Measurements from ENCODE around the gene ZNF664. TPM values are rescaled to one million over a fixed set of nuclear protein-coding genes. Genes with fewer than 3 reads are reported as not detected.

Gene ZNF664
- total and polyA plus RNA-seq, 4 donors, result 31.7 to 118 (median 69.5) TPM

- H3K4me1 ChIP-seq (ENCODE audit: control insufficient read depth in 5 of 5, insufficient read depth in 5 of 5, low read length in 5 of 5), result peaks cover 0 to 21% (median 2%) of the 10 kb centered on the region in 5 donors
- no peak for TF ChIP-seq CTCF (IDR thresholded peaks at IDR 0.05; ENCODE audit: control extremely low read depth, extremely low read depth)
- H3K36me3 ChIP-seq (ENCODE audit: control insufficient read depth in 4 of 4, insufficient read depth in 4 of 4, low read length in 4 of 4), result peaks cover 0 to 3% (median 0%) of the 10 kb centered on the region in 4 donors
- no peaks in the 10 kb centered on the region for H3K27me3 ChIP-seq (ENCODE audit: control insufficient read depth in 3 of 3, insufficient read depth in 3 of 3, low read length in 2 of 3)
- H3K9me3 ChIP-seq (ENCODE audit: control insufficient read depth in 4 of 4, insufficient read depth in 3 of 4, low read length in 3 of 4), result no peaks in the 10 kb centered on the region
- WGBS, 2 donors, result 79 to 82% methylated on average over 8 of the region's 8 CpGs
- H3K9ac ChIP-seq (ENCODE audit: insufficient read depth in 1 of 2, low read length in 2 of 2), result no peak overlapping the region
- no peak overlapping the region for H3K27ac ChIP-seq (ENCODE audit: low read depth in 1 of 2, low read length in 1 of 2)
- ATAC-seq (ENCODE audit: insufficient read depth, low FRiP score) (no peak), DNase-seq (no peak)
- H3K4me3 ChIP-seq, result no peak overlapping the region
Measured at GRCh38 chr12:124025661-124026060, 52.6 kb downstream of the ZNF664 start.

GRCh38 chr12:124026755-124027745, 54.0 kb downstream of the ZNF664 start:
- Histone ChIP-seq H3K36me3 (ENCODE audit: control insufficient read depth in 4 of 4, insufficient read depth in 4 of 4, low read length in 4 of 4) (peaks cover 0 to 2% (median 0%) of the 10 kb centered on the region in 4 donors), H3K4me3 (no peak overlapping the region), H3K9me3 (ENCODE audit: control insufficient read depth in 4 of 4, insufficient read depth in 3 of 4, low read length in 3 of 4) (no peaks in the 10 kb centered on the region), H3K27me3 (ENCODE audit: control insufficient read depth in 3 of 3, insufficient read depth in 3 of 3, low read length in 2 of 3) (no peaks in the 10 kb centered on the region), H3K9ac (ENCODE audit: insufficient read depth in 1 of 2, low read length in 2 of 2) (peak overlapping the region in 1 of 2 donors; percentile 20), H3K4me1 (ENCODE audit: control insufficient read depth in 5 of 5, insufficient read depth in 5 of 5, low read length in 5 of 5) (peaks cover 0 to 17% (median 0%) of the 10 kb centered on the region in 5 donors), H3K27ac (ENCODE audit: low read depth in 1 of 2, low read length in 1 of 2) (peak overlapping the region in 1 of 2 donors; percentile 60)
- no peak for DNase-seq
- TF ChIP-seq CTCF (IDR thresholded peaks at IDR 0.05; ENCODE audit: control extremely low read depth, extremely low read depth), result no peak
- ATAC-seq (ENCODE audit: insufficient read depth, low FRiP score), result no peak
- WGBS, 2 donors, result 77 to 87% methylated on average over 14 of the region's 14 CpGs

- no peaks in the 10 kb centered on the region for H3K27me3 ChIP-seq (ENCODE audit: control insufficient read depth in 3 of 3, insufficient read depth in 3 of 3, low read length in 2 of 3)
- peaks cover 0 to 17% (median 0%) of the 10 kb centered on the region in 5 donors for H3K4me1 ChIP-seq (ENCODE audit: control insufficient read depth in 5 of 5, insufficient read depth in 5 of 5, low read length in 5 of 5)
- H3K36me3 ChIP-seq (ENCODE audit: control insufficient read depth in 4 of 4, insufficient read depth in 4 of 4, low read length in 4 of 4), result no peaks in the 10 kb centered on the region
- no peaks in the 10 kb centered on the region for H3K9me3 ChIP-seq (ENCODE audit: control insufficient read depth in 4 of 4, insufficient read depth in 3 of 4, low read length in 3 of 4)
- DNase-seq (no peak), ATAC-seq (ENCODE audit: insufficient read depth, low FRiP score) (no peak)
- no peak for TF ChIP-seq CTCF (IDR thresholded peaks at IDR 0.05; ENCODE audit: control extremely low read depth, extremely low read depth)
- 88 to 92% methylated on average over 18 of the region's 18 CpGs for WGBS, 2 donors
- no peak overlapping the region for H3K4me3 ChIP-seq
- H3K9ac ChIP-seq (ENCODE audit: insufficient read depth in 1 of 2, low read length in 2 of 2), result no peak overlapping the region
- peak overlapping the region in 1 of 2 donors; percentile 60 for H3K27ac ChIP-seq (ENCODE audit: low read depth in 1 of 2, low read length in 1 of 2)
Measured at GRCh38 chr12:124027753-124028554, 54.9 kb downstream of the ZNF664 start.
